Tibial artery (tissue), 4 donors: ENCODE measurements around the gene MED26.

Source experiments
- DNase-seq, 2 donors: peaks; one replicate each; pipeline ENCODE4 v3.0.0-alpha.2; 2019
- H3K27ac ChIP-seq, 2 donors: fragments of 200-600 bp; sonication (generic) in 1 of 2; 1 replicate in 1 of 2; 2 replicates in 1 of 2; pipeline ENCODE4 v1.5.1; 2018 to 2019; ENCODE audit warnings: mild to moderate bottlenecking in 1 of 2
- H3K27me3 ChIP-seq, 2 donors: fragments of 200-600 bp; sonication (generic) in 1 of 2; one replicate each; pipeline versions ENCODE4 v1.5.1 to v1.6.0; 2016 to 2019
- H3K36me3 ChIP-seq, 3 donors: fragments of 200-600 bp; sonication (generic) in 2 of 3; one replicate each; pipeline ENCODE4 v1.5.1; 2016 to 2019; ENCODE audit warnings: mild to moderate bottlenecking in 2 of 3
- H3K4me1 ChIP-seq, 4 donors: fragments of 200-600 bp; sonication (generic) in 2 of 4; 1 replicate in 3 of 4; 2 replicates in 1 of 4; pipeline ENCODE4 v1.5.1; 2016 to 2019
- H3K4me3 ChIP-seq, 2 donors: fragments of 200-600 bp; sonication (generic) in 1 of 2; 1 replicate in 1 of 2; 2 replicates in 1 of 2; pipeline ENCODE4 v1.5.1; 2018 to 2019; ENCODE audit warnings: mild to moderate bottlenecking in 2 of 2
- H3K9me3 ChIP-seq, 3 donors: fragments of 200-600 bp; sonication (generic) in 1 of 3; one replicate each; pipeline ENCODE4 v1.5.1; 2016 to 2019
- intact Hi-C: fragments of 100-400 bp; cut with DNase I; formaldehyde crosslinking; loops from one replicate; pipeline ENCODE4 v1.15.0; 2023; ENCODE audit warnings: low total_unique reads
- TF ChIP-seq, protein P1 (sequence below), 2 experiments: fragments of 200-600 bp in 1 of 2; fragments of 450-650 bp in 1 of 2; IDR thresholded peaks; one replicate each; pipeline ENCODE4 v1.5.1; 2017 to 2019; ENCODE audit warnings: antibody characterized with exemption in 2 of 2, mild to moderate bottlenecking in 1 of 2, moderate library complexity in 1 of 2

The MED26 gene

DNA sequence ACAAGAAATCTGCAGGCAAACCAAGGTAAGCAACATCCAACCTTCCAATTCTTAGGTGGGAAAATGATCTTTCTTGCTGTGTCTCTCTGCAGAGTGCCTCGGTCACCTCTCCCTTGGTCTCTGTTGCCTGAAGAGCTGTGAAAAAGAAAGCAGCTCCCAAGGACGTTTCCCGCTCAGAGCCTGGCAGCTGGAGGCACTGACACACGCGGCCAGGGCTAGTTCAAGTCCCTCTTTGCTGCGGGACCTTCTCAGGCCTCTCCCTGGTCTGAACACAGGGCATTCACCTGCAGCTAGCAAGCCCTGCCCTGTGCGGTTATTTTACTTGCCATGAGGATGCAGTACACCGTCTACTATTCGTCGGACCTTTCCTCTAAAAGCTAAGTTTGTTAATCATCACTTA, 3.8 kb downstream of the MED26 start:
- Histone ChIP-seq H3K36me3 (peaks cover 0 to 10% (median 4%) of the 10 kb centered on the region in 3 donors), H3K4me1 (peaks cover 0 to 60% (median 39%) of the 10 kb centered on the region in 4 donors), H3K9me3 (no peaks in the 10 kb centered on the region), H3K27ac (no peak overlapping the region), H3K4me3 (no peak overlapping the region), H3K27me3 (no peaks in the 10 kb centered on the region)
- TF ChIP-seq, protein P1, sequence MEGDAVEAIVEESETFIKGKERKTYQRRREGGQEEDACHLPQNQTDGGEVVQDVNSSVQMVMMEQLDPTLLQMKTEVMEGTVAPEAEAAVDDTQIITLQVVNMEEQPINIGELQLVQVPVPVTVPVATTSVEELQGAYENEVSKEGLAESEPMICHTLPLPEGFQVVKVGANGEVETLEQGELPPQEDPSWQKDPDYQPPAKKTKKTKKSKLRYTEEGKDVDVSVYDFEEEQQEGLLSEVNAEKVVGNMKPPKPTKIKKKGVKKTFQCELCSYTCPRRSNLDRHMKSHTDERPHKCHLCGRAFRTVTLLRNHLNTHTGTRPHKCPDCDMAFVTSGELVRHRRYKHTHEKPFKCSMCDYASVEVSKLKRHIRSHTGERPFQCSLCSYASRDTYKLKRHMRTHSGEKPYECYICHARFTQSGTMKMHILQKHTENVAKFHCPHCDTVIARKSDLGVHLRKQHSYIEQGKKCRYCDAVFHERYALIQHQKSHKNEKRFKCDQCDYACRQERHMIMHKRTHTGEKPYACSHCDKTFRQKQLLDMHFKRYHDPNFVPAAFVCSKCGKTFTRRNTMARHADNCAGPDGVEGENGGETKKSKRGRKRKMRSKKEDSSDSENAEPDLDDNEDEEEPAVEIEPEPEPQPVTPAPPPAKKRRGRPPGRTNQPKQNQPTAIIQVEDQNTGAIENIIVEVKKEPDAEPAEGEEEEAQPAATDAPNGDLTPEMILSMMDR (IDR thresholded peaks at IDR 0.05): no peak
- intact Hi-C loops: no loop called here
- DNase-seq: no peak

DNA sequence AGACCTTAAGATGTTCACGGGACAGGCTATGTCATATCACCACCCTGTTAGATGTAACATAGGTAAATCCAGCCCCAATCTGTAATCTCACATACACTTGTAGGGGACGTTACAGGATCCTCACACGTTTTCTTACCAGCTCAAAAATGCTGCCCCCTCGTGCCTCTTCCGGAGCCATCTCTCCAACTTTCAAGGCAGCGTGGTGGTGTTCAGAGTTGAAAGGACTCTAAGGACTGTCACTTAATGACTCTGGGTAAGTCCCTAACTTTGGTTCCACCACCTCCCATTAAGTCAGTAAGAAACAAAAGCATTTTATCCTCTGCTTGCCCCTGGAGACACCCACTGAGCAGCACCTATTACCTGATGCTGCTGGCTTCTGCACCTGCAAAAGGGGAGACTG, 4.4 kb downstream of the MED26 start:
- TF ChIP-seq, protein P1 (IDR thresholded peaks at IDR 0.05): no peak
- Histone ChIP-seq H3K4me1 (peaks cover 0 to 61% (median 40%) of the 10 kb centered on the region in 4 donors), H3K9me3 (no peaks in the 10 kb centered on the region), H3K36me3 (peaks cover 0 to 10% (median 4%) of the 10 kb centered on the region in 3 donors), H3K27ac (no peak overlapping the region), H3K4me3 (no peak overlapping the region), H3K27me3 (no peaks in the 10 kb centered on the region)
- DNase-seq: no peak
- intact Hi-C loops: no loop called here

DNA sequence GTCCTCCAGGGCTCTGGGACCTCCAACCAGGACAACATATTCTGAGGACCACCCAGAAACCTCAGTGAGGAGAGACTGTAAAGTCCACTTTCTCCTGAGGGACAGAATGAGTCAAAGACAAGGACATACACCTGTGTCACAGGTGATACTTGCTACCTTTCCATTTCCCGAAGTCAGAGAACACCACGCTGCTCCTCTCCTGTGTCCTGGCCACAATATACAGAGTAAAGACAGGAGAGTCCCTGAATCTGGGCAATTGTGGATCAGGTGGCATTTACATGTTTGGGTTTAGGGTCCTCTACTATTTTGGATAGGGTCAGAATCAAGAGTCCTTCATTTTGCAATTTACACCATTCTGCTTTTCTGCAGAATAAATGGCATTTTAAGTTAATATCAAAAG, 4.9 kb downstream of the MED26 start:
- no peak for DNase-seq
- TF ChIP-seq, protein P1 (IDR thresholded peaks at IDR 0.05): no peak
- Histone ChIP-seq H3K4me3 (no peak overlapping the region), H3K27me3 (no peaks in the 10 kb centered on the region), H3K4me1 (peaks cover 0 to 62% (median 40%) of the 10 kb centered on the region in 4 donors), H3K9me3 (no peaks in the 10 kb centered on the region), H3K36me3 (peaks cover 0 to 10% (median 4%) of the 10 kb centered on the region in 3 donors), H3K27ac (no peak overlapping the region)
- intact Hi-C loops: no loop called here

DNA sequence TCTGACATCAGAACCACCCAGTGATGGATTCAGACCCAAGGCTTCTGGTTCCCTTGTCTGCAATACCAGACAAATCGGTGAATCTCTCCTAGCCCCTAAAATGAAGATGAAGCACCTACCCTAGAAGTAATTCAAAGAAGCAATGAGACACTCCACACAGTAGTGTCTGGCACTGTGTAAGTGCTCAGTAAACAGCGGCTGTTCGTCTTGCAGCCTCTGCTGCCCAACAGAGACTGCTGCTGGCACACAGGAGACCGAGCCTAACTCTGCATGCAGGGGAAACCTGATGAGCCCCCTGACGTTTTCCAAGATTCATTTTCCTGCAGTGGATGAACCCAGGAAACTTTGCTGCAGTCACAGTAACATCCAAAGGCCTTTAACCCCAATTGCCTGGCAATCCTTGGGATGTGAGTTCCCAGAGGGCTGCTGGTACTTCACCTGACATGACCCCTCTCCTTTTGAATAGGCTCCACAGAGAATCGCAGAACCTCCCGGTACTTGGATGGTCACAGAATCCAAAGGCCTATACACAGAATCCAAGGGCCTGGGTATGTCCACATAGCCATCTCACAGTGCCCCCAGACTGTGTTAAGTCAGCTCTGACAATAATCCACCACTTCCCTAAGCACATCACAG, 6.7 kb downstream of the MED26 start:
- Histone ChIP-seq H3K27ac (no peak overlapping the region), H3K9me3 (no peaks in the 10 kb centered on the region), H3K36me3 (peaks cover 0 to 10% (median 4%) of the 10 kb centered on the region in 3 donors), H3K4me3 (no peak overlapping the region), H3K4me1 (peaks cover 0 to 50% (median 33%) of the 10 kb centered on the region in 4 donors), H3K27me3 (no peaks in the 10 kb centered on the region)
- intact Hi-C loops: no loop called here
- TF ChIP-seq, protein P1 (IDR thresholded peaks at IDR 0.05): no peak
- no peak for DNase-seq

DNA sequence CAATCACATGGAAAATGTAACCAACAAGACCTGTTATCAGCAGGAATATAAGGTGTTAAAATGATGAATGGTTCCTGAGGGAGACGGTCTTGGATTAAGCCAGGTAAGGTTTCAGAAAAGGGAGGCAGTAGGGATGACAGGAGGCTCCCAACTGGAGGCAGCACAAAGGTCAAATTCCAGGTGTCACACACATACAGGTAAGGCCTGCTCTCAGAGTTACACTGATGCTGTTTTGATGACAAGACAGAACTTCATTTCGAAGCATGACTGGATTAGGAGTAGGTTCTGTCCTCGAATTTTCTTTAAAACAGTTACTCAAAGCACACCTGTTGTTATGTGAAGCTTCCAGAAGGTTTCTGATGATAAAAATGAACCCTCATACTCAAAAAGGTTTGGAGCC, 7.4 kb downstream of the MED26 start:
- TF ChIP-seq, protein P1 (IDR thresholded peaks at IDR 0.05): no peak
- intact Hi-C loops: no loop called here
- H3K9me3 ChIP-seq: no peaks in the 10 kb centered on the region

More for the DNA sequence above, 7.4 kb downstream of the MED26 start:
- Histone ChIP-seq H3K4me3 (no peak overlapping the region), H3K27me3 (no peaks in the 10 kb centered on the region), H3K4me1 (peaks cover 0 to 46% (median 26%) of the 10 kb centered on the region in 4 donors), H3K36me3 (peaks cover 0 to 10% (median 4%) of the 10 kb centered on the region in 3 donors), H3K27ac (no peak overlapping the region)
- DNase-seq: no peak
